OCI-LY3 (cell line): Measurements from ENCODE around the gene IER5L.

ENCODE experiments used
- EZH2phosphoT487 ChIP-seq: fragments of 200-600 bp; shearing (Covaris generic); IDR thresholded peaks from 2 replicates; pipeline ENCODE4 v1.6.1; 2018; ENCODE audit warnings: antibody characterized with exemption, mixed run types, low read depth
- TF ChIP-seq, protein P1 (sequence below): fragments of 200-600, 300-600 bp; sonication (generic); IDR thresholded peaks from 2 replicates; pipeline ENCODE4 v1.5.1; 2014; ENCODE audit warnings: antibody characterized with exemption, low read length, low read depth

DNA sequence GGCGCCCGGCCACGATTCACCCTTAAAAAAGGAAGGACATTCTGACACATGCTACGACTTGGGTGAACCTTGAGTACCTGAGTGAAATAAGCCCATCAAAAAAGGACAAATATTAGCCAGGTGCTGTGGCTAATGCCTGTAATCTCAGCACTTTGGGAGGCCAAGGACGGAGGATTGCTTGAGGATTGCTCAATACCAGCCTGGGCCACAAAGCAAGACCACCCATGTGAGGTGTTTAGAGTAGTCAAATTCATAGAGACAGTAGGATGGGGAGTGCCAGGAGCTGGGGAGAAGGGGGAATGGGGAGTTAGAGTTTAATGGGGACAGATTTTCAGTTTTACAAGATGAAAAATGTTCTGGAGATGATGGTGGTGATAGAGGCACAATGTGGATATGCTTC lies 32.1 kb upstream of the IER5L start:
- TF ChIP-seq, protein P1, sequence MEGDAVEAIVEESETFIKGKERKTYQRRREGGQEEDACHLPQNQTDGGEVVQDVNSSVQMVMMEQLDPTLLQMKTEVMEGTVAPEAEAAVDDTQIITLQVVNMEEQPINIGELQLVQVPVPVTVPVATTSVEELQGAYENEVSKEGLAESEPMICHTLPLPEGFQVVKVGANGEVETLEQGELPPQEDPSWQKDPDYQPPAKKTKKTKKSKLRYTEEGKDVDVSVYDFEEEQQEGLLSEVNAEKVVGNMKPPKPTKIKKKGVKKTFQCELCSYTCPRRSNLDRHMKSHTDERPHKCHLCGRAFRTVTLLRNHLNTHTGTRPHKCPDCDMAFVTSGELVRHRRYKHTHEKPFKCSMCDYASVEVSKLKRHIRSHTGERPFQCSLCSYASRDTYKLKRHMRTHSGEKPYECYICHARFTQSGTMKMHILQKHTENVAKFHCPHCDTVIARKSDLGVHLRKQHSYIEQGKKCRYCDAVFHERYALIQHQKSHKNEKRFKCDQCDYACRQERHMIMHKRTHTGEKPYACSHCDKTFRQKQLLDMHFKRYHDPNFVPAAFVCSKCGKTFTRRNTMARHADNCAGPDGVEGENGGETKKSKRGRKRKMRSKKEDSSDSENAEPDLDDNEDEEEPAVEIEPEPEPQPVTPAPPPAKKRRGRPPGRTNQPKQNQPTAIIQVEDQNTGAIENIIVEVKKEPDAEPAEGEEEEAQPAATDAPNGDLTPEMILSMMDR = no peak
- TF ChIP-seq EZH2phosphoT487 = no peak
